ENCODE measurements around the gene OTULIN. TPM values are rescaled to one million over a fixed set of nuclear protein-coding genes. Genes with fewer than 3 reads are reported as not detected.

Gene OTULIN
- total and polyA plus RNA-seq, 2 of the 13 experiments (the other 11 are each of a cell fraction or from before 2014, with no cell fraction given), result 7.0 to 34.8 TPM

DNA sequence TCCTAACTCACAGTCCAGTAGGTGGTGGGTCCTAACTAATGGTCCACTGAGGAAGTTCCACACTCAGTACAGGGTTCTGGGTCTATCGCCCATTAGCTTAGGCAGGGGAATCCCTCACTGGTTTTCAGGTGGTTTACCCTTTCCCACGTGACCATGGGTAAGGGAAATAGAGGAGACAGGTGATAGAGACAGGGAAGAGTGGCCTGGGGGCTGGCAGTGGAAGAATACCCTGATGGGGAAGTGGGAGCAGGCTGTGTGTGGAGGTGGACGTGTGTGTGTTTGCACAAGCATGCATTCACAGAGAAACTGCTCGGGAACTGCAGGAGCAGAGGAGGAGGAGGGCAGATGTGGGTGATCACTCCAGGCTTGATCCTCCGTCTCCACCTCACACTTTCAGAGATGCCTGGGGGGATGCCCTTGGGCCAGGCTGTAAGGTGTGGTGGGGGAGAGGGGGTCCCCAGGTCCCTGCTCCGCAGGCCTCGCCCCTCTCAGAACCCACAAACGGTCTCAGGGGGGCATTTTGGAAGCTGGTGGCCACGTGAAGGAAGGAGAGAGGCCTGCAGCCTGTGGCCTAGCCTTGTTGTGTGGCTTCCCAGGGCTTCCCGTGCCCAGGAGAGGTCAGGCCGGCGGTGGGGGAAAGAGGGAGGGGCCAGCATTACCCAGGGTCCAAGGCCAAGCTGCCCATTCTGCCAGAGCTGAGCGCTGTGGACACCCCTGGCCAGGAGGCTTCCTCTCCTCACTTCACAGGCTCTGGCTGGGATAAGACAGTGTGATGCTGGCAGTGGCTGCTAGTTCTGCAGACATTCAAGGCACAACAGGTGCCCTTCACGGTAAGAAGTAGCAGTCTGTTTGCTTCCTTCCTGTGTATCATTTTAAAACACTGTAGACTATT, 80.0 kb downstream of the OTULIN start (continued):
- TF ChIP-seq ZZZ3 (CRISPR knock-in tag; IDR thresholded peaks at IDR 0.05; ENCODE audit: borderline replicate concordance), result no peak; the same call in 1 of the 2 replicates
- no peak for TF ChIP-seq ARNT2 (CRISPR knock-in tag; IDR thresholded peaks at IDR 0.05; ENCODE audit: low read depth)
- TF ChIP-seq ZNF777 (CRISPR knock-in tag; IDR thresholded peaks at IDR 0.05), result no peak
- TF ChIP-seq SKI (IDR thresholded peaks at IDR 0.05; ENCODE audit: partially characterized antibody), result peak; percentile 43
- no peak for TF ChIP-seq SRF (IDR thresholded peaks at IDR 0.05; ENCODE audit: low read depth, low read length)
- no peak for TF ChIP-seq ZMAT3 (CRISPR knock-in tag; conservative IDR thresholded peaks at IDR 0.05)
- TF ChIP-seq, protein P1, sequence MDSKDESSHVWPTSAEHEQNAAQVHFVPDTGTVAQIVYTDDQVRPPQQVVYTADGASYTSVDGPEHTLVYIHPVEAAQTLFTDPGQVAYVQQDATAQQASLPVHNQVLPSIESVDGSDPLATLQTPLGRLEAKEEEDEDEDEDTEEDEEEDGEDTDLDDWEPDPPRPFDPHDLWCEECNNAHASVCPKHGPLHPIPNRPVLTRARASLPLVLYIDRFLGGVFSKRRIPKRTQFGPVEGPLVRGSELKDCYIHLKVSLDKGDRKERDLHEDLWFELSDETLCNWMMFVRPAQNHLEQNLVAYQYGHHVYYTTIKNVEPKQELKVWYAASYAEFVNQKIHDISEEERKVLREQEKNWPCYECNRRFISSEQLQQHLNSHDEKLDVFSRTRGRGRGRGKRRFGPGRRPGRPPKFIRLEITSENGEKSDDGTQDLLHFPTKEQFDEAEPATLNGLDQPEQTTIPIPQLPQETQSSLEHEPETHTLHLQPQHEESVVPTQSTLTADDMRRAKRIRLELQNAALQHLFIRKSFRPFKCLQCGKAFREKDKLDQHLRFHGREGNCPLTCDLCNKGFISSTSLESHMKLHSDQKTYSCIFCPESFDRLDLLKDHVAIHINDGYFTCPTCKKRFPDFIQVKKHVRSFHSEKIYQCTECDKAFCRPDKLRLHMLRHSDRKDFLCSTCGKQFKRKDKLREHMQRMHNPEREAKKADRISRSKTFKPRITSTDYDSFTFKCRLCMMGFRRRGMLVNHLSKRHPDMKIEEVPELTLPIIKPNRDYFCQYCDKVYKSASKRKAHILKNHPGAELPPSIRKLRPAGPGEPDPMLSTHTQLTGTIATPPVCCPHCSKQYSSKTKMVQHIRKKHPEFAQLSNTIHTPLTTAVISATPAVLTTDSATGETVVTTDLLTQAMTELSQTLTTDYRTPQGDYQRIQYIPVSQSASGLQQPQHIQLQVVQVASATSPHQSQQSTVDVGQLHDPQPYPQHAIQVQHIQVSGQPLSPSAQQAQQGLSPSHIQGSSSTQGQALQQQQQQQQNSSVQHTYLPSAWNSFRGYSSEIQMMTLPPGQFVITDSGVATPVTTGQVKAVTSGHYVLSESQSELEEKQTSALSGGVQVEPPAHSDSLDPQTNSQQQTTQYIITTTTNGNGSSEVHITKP (CRISPR knock-in tag; IDR thresholded peaks at IDR 0.05; ENCODE audit: low read depth), result no peak
- TF ChIP-seq, protein P2, sequence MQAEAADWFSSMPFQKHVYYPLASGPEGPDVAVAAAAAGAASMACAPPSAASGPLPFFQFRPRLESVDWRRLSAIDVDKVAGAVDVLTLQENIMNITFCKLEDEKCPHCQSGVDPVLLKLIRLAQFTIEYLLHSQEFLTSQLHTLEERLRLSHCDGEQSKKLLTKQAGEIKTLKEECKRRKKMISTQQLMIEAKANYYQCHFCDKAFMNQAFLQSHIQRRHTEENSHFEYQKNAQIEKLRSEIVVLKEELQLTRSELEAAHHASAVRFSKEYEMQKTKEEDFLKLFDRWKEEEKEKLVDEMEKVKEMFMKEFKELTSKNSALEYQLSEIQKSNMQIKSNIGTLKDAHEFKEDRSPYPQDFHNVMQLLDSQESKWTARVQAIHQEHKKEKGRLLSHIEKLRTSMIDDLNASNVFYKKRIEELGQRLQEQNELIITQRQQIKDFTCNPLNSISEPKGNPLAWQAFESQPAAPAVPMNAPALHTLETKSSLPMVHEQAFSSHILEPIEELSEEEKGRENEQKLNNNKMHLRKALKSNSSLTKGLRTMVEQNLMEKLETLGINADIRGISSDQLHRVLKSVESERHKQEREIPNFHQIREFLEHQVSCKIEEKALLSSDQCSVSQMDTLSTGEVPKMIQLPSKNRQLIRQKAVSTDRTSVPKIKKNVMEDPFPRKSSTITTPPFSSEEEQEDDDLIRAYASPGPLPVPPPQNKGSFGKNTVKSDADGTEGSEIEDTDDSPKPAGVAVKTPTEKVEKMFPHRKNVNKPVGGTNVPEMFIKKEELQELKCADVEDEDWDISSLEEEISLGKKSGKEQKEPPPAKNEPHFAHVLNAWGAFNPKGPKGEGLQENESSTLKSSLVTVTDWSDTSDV (CRISPR knock-in tag; IDR thresholded peaks at IDR 0.05), result no peak
- TF ChIP-seq, protein P3, sequence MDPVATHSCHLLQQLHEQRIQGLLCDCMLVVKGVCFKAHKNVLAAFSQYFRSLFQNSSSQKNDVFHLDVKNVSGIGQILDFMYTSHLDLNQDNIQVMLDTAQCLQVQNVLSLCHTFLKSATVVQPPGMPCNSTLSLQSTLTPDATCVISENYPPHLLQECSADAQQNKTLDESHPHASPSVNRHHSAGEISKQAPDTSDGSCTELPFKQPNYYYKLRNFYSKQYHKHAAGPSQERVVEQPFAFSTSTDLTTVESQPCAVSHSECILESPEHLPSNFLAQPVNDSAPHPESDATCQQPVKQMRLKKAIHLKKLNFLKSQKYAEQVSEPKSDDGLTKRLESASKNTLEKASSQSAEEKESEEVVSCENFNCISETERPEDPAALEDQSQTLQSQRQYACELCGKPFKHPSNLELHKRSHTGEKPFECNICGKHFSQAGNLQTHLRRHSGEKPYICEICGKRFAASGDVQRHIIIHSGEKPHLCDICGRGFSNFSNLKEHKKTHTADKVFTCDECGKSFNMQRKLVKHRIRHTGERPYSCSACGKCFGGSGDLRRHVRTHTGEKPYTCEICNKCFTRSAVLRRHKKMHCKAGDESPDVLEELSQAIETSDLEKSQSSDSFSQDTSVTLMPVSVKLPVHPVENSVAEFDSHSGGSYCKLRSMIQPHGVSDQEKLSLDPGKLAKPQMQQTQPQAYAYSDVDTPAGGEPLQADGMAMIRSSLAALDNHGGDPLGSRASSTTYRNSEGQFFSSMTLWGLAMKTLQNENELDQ (CRISPR knock-in tag; IDR thresholded peaks at IDR 0.05; ENCODE audit: borderline replicate concordance), result no peak
- no peak for TF ChIP-seq GPBP1L1 (CRISPR knock-in tag; IDR thresholded peaks at IDR 0.05)
- no peak for TF ChIP-seq ADNP (CRISPR knock-in tag; IDR thresholded peaks at IDR 0.05)
- no peak for TF ChIP-seq ASH2L (IDR thresholded peaks at IDR 0.05; ENCODE audit: insufficient read length, low read depth, low read length)
- TF ChIP-seq, protein P4, sequence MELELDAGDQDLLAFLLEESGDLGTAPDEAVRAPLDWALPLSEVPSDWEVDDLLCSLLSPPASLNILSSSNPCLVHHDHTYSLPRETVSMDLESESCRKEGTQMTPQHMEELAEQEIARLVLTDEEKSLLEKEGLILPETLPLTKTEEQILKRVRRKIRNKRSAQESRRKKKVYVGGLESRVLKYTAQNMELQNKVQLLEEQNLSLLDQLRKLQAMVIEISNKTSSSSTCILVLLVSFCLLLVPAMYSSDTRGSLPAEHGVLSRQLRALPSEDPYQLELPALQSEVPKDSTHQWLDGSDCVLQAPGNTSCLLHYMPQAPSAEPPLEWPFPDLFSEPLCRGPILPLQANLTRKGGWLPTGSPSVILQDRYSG (CRISPR knock-in tag; IDR thresholded peaks at IDR 0.05), result no peak

All from HepG2 (cell line).